Activated B cell treated with CpG ODN at 0.5 μM for 24 hours (primary cell): Measurements from ENCODE around the gene ALDH3A2. TPM values are rescaled to one million over a fixed set of nuclear protein-coding genes. Genes with fewer than 3 reads are reported as not detected.

Experiments
- ATAC-seq: fragments of 200-7000 bp; cut with Tn5 transposase; one replicate; pipeline ENCODE4 v1.10.0; 2021; ENCODE audit warnings: low read depth, mild to moderate bottlenecking, moderate library complexity
- CTCF ChIA-PET: fragments of 350-600 bp; sonication (Branson Sonifier 250); formaldehyde crosslinking; loops from one replicate; lab custom pipeline; 2021; ENCODE audit warnings: antibody characterized with exemption; lab: Charles Lee
- POLR2A ChIA-PET: fragments of 350-600 bp; sonication (Branson Sonifier 250); formaldehyde crosslinking; loops from one replicate; lab custom pipeline; 2021; ENCODE audit warnings: antibody characterized with exemption; lab: Charles Lee
- DNase-seq: peaks from one replicate; pipeline ENCODE4 v3.0.0; 2022
- H3K27ac Mint-ChIP-seq: one replicate; pipeline ENCODE4 v1.8.0; 2020; ENCODE audit warnings: mixed read lengths
- H3K27me3 Mint-ChIP-seq: one replicate; pipeline ENCODE4 v1.8.0; 2021; ENCODE audit warnings: mixed read lengths
- H3K36me3 Mint-ChIP-seq: one replicate; pipeline ENCODE4 v1.8.0; 2021; ENCODE audit warnings: low read depth, mixed read lengths
- H3K4me1 Mint-ChIP-seq: one replicate; pipeline ENCODE4 v1.8.0; 2021; ENCODE audit warnings: mixed read lengths
- H3K4me3 Mint-ChIP-seq: one replicate; pipeline ENCODE4 v1.8.0; 2020; ENCODE audit warnings: mild to moderate bottlenecking, mixed read lengths
- H3K9me3 Mint-ChIP-seq: one replicate; pipeline ENCODE4 v1.8.0; 2020; ENCODE audit warnings: mixed read lengths
- CTCF ChIP-seq: fragments of 200-600 bp; IDR thresholded peaks from one replicate; pipeline ENCODE4 v1.8.0; 2022; ENCODE audit warnings: antibody characterized with exemption, mild to moderate bottlenecking
- intact Hi-C: fragments of 100-400 bp; cut with micrococcal nuclease; formaldehyde crosslinking; loops from one replicate; pipeline ENCODE4 v1.15.1; 2024
- total RNA-seq: library from RNA; stranded (reverse); gene quantifications from 2 replicates; pipeline ENCODE4 v1.2.3, GENCODE V29; 2022

The ALDH3A2 gene
- total RNA-seq, 1 donor from 2014 or later = 18.3 TPM

GRCh38 chr17:19630035-19630434, 18.5 kb upstream of the ALDH3A2 start:
- Mint-ChIP-seq H3K4me3 (no peak overlapping the region), H3K4me1 (no peaks in the 10 kb centered on the region)

GRCh38 chr17:19630661-19631060, 17.9 kb upstream of the ALDH3A2 start:
- ChIA-PET CTCF (no interaction called here), POLR2A (no interaction called here)
- peaks cover 16% of the 10 kb centered on the region for H3K27me3 Mint-ChIP-seq
- intact Hi-C loops = no loop called here
- ATAC-seq (no peak), DNase-seq (no peak)
- no peak for TF ChIP-seq CTCF
- no peak overlapping the region for H3K4me3 Mint-ChIP-seq
- H3K36me3 Mint-ChIP-seq = no peaks in the 10 kb centered on the region
- H3K4me1 Mint-ChIP-seq = no peaks in the 10 kb centered on the region
- H3K9me3 Mint-ChIP-seq = no peaks in the 10 kb centered on the region
- no peak overlapping the region for H3K27ac Mint-ChIP-seq

More at GRCh38 chr17:19630035-19630434, 18.5 kb upstream of the ALDH3A2 start:
- ChIA-PET CTCF (interaction anchor here (1.1 kb wide), 1 partner anchor 135 kb away, joined by 3 read pairs; no protein-coding TSS in a partner anchor), POLR2A (no interaction called here)
- Mint-ChIP-seq H3K9me3 (no peaks in the 10 kb centered on the region), H3K27me3 (peaks cover 18% of the 10 kb centered on the region), H3K36me3 (no peaks in the 10 kb centered on the region), H3K27ac (no peak overlapping the region)
- ATAC-seq (no peak), DNase-seq (no peak)
- intact Hi-C loops = no loop called here
- TF ChIP-seq CTCF = no peak

GRCh38 chr17:19631905-19632304, 16.6 kb upstream of the ALDH3A2 start:
- POLR2A ChIA-PET = no interaction called here
- no peak for ATAC-seq
- no peaks in the 10 kb centered on the region for H3K36me3 Mint-ChIP-seq

GRCh38 chr17:19641687-19642372, 6.7 kb upstream of the ALDH3A2 start:
- no peak overlapping the region for H3K4me3 Mint-ChIP-seq
- no peak for DNase-seq
- H3K27me3 Mint-ChIP-seq = peaks cover 9% of the 10 kb centered on the region
- TF ChIP-seq CTCF = no peak
- POLR2A ChIA-PET = interaction anchor here (0.7 kb wide), 1 partner anchor 938 kb away, joined by 4 read pairs; no protein-coding TSS in a partner anchor
- H3K4me1 Mint-ChIP-seq = peaks cover 3% of the 10 kb centered on the region
- no peak for ATAC-seq
- peaks cover 3% of the 10 kb centered on the region for H3K9me3 Mint-ChIP-seq
- CTCF ChIA-PET = no interaction called here
- no peaks in the 10 kb centered on the region for H3K36me3 Mint-ChIP-seq
- intact Hi-C loops = no loop called here
- no peak overlapping the region for H3K27ac Mint-ChIP-seq

More at GRCh38 chr17:19631905-19632304, 16.6 kb upstream of the ALDH3A2 start:
- no peak for TF ChIP-seq CTCF
- DNase-seq = no peak
- CTCF ChIA-PET = no interaction called here
- Mint-ChIP-seq H3K4me3 (no peak overlapping the region), H3K9me3 (no peaks in the 10 kb centered on the region), H3K27ac (no peak overlapping the region), H3K27me3 (peaks cover 15% of the 10 kb centered on the region), H3K4me1 (no peaks in the 10 kb centered on the region)
- intact Hi-C loops = no loop called here

GRCh38 chr17:19642373-19642893, 6.1 kb upstream of the ALDH3A2 start:
- POLR2A ChIA-PET = no interaction called here
- DNase-seq (no peak), ATAC-seq (no peak)
- Mint-ChIP-seq H3K4me1 (peaks cover 9% of the 10 kb centered on the region), H3K36me3 (no peaks in the 10 kb centered on the region), H3K9me3 (peaks cover 3% of the 10 kb centered on the region), H3K4me3 (no peak overlapping the region), H3K27ac (no peak overlapping the region), H3K27me3 (peaks cover 6% of the 10 kb centered on the region)
- CTCF ChIA-PET = no interaction called here
- TF ChIP-seq CTCF = no peak
- intact Hi-C loops = no loop called here
